ENCODE data around the gene FOXO1.

FOXO1 gene

GRCh38 chr13:40518481-40518882, 148.0 kb downstream of the FOXO1 start:
- Histone ChIP-seq H3K4me1 (ENCODE audit: insufficient read depth, low read length, poor library complexity, severe bottlenecking) (no peaks in the 10 kb centered on the region), H2AFZ (ENCODE audit: low read length) (no peak overlapping the region), H3K9ac (ENCODE audit: low read depth, low read length, poor library complexity, severe bottlenecking) (no peak overlapping the region), H3K36me3 (ENCODE audit: insufficient read depth, low read length) (no peaks in the 10 kb centered on the region), H3K4me2 (ENCODE audit: low read depth, low read length, poor library complexity, severe bottlenecking) (no peak overlapping the region), H3F3A (ENCODE audit: low read depth) (no peaks in the 10 kb centered on the region), H3K9me2 (replicated peaks; ENCODE audit: low read depth, low read length) (no peaks in the 10 kb centered on the region), H3K79me2 (ENCODE audit: insufficient read depth, low read length) (no peaks in the 10 kb centered on the region), H3K4me3 (ENCODE audit: low read length, poor library complexity, severe bottlenecking) (no peak overlapping the region), H3K27me3 (ENCODE audit: insufficient read depth, low read length, poor library complexity, severe bottlenecking) (no peaks in the 10 kb centered on the region), H3K9me3 (ENCODE audit: insufficient read depth, low read depth, low read length) (no peaks in the 10 kb centered on the region), H4K20me1 (ENCODE audit: insufficient read depth, low read length, poor library complexity, severe bottlenecking) (no peaks in the 10 kb centered on the region)
- TF ChIP-seq, protein P1, sequence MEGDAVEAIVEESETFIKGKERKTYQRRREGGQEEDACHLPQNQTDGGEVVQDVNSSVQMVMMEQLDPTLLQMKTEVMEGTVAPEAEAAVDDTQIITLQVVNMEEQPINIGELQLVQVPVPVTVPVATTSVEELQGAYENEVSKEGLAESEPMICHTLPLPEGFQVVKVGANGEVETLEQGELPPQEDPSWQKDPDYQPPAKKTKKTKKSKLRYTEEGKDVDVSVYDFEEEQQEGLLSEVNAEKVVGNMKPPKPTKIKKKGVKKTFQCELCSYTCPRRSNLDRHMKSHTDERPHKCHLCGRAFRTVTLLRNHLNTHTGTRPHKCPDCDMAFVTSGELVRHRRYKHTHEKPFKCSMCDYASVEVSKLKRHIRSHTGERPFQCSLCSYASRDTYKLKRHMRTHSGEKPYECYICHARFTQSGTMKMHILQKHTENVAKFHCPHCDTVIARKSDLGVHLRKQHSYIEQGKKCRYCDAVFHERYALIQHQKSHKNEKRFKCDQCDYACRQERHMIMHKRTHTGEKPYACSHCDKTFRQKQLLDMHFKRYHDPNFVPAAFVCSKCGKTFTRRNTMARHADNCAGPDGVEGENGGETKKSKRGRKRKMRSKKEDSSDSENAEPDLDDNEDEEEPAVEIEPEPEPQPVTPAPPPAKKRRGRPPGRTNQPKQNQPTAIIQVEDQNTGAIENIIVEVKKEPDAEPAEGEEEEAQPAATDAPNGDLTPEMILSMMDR (conservative IDR thresholded peaks at IDR 0.05; ENCODE audit: low read length), result no peak
- no peak for TF ChIP-seq EZH2phosphoT487 (IDR thresholded peaks at IDR 0.05; ENCODE audit: borderline replicate concordance)

DNA sequence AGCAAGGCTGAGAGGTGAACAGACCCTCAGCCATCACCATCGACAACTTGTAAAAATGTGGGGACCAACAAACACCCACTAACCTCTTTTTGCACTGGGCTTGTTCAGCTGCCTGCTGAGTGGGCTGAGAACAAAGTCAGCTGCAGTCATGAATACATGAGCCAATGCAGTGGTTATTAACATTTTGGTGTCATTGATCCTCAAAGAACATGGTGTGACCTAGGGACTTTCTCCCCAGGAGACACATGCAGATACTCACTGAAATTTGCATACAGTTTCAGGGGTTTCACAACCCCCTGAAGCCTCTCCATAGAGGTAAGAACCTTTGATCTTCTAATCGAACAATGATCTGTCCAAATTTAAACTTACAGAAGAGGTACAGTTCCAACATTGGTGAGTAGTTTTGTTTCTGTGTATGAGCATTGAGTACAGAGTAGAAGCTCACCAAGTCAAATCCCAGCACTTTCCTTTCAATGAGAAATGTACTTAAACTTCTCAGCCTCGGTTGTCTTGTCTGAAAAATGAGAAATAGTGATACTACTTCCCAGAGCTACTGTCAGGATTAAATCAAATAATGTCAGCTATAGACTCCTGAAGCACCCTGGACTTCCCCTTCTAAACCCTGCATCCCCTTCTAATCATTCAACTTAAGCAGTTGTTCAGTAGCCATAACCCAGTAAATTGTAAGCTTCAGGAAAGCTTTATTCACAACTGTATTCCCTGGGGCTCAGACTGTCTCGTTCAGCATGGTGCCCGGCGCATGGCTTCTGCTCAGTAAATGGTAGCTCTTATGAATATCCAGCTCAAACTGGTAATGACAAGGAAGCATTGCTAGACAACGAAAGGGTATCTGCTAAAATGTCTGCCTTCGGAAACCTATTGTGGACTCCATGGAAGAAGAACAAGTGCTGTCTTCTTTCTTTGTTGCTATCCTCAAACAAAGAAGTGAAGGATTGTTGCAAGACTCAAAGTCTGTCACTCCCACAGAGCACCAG, 148.7 kb downstream of the FOXO1 start:
- no peaks in the 10 kb centered on the region for H3K79me2 ChIP-seq (ENCODE audit: insufficient read depth, low read length)
- H3K9ac ChIP-seq (ENCODE audit: low read depth, low read length, poor library complexity, severe bottlenecking), result no peak overlapping the region
- H3K36me3 ChIP-seq (ENCODE audit: insufficient read depth, low read length), result no peaks in the 10 kb centered on the region
- H3K4me1 ChIP-seq (ENCODE audit: insufficient read depth, low read length, poor library complexity, severe bottlenecking), result no peaks in the 10 kb centered on the region
- no peak overlapping the region for H3K4me2 ChIP-seq (ENCODE audit: low read depth, low read length, poor library complexity, severe bottlenecking)
- H3K9me3 ChIP-seq (ENCODE audit: insufficient read depth, low read depth, low read length), result no peaks in the 10 kb centered on the region
- H3K4me3 ChIP-seq (ENCODE audit: low read length, poor library complexity, severe bottlenecking), result no peak overlapping the region
- no peaks in the 10 kb centered on the region for H3K9me2 ChIP-seq (replicated peaks; ENCODE audit: low read depth, low read length)
- H3F3A ChIP-seq (ENCODE audit: low read depth), result no peaks in the 10 kb centered on the region
- TF ChIP-seq, protein P1 (conservative IDR thresholded peaks at IDR 0.05; ENCODE audit: low read length), result no peak
- no peak for TF ChIP-seq EZH2phosphoT487 (IDR thresholded peaks at IDR 0.05; ENCODE audit: borderline replicate concordance)
- no peaks in the 10 kb centered on the region for H4K20me1 ChIP-seq (ENCODE audit: insufficient read depth, low read length, poor library complexity, severe bottlenecking)
- H2AFZ ChIP-seq (ENCODE audit: low read length), result no peak overlapping the region
- H3K27me3 ChIP-seq (ENCODE audit: insufficient read depth, low read length, poor library complexity, severe bottlenecking), result no peaks in the 10 kb centered on the region

- no peak overlapping the region for H3K4me2 ChIP-seq (ENCODE audit: low read depth, low read length, poor library complexity, severe bottlenecking)
- no peaks in the 10 kb centered on the region for H4K20me1 ChIP-seq (ENCODE audit: insufficient read depth, low read length, poor library complexity, severe bottlenecking)
- no peak overlapping the region for H3K4me3 ChIP-seq (ENCODE audit: low read length, poor library complexity, severe bottlenecking)
- no peaks in the 10 kb centered on the region for H3K9me2 ChIP-seq (replicated peaks; ENCODE audit: low read depth, low read length)
- no peaks in the 10 kb centered on the region for H3K4me1 ChIP-seq (ENCODE audit: insufficient read depth, low read length, poor library complexity, severe bottlenecking)
- H3K9me3 ChIP-seq (ENCODE audit: insufficient read depth, low read depth, low read length), result no peaks in the 10 kb centered on the region
- no peak overlapping the region for H2AFZ ChIP-seq (ENCODE audit: low read length)
- H3K27me3 ChIP-seq (ENCODE audit: insufficient read depth, low read length, poor library complexity, severe bottlenecking), result no peaks in the 10 kb centered on the region
- no peaks in the 10 kb centered on the region for H3K79me2 ChIP-seq (ENCODE audit: insufficient read depth, low read length)
- TF ChIP-seq EZH2phosphoT487 (IDR thresholded peaks at IDR 0.05; ENCODE audit: borderline replicate concordance), result no peak
- TF ChIP-seq, protein P1 (conservative IDR thresholded peaks at IDR 0.05; ENCODE audit: low read length), result no peak
- H3K36me3 ChIP-seq (ENCODE audit: insufficient read depth, low read length), result no peaks in the 10 kb centered on the region
- H3F3A ChIP-seq (ENCODE audit: low read depth), result no peaks in the 10 kb centered on the region
- no peak overlapping the region for H3K9ac ChIP-seq (ENCODE audit: low read depth, low read length, poor library complexity, severe bottlenecking)
Measured at GRCh38 chr13:40515702-40516101, 150.7 kb downstream of the FOXO1 start.
